ENCODE measurements around the gene CSRNP3. TPM values are rescaled to one million over a fixed set of nuclear protein-coding genes. Genes with fewer than 3 reads are reported as not detected.

CSRNP3 gene
- polyA plus RNA-seq, 1 donor (not counting 4 experiments of a cell fraction or from before 2014, with no cell fraction given) = 0.87 TPM

DNA sequence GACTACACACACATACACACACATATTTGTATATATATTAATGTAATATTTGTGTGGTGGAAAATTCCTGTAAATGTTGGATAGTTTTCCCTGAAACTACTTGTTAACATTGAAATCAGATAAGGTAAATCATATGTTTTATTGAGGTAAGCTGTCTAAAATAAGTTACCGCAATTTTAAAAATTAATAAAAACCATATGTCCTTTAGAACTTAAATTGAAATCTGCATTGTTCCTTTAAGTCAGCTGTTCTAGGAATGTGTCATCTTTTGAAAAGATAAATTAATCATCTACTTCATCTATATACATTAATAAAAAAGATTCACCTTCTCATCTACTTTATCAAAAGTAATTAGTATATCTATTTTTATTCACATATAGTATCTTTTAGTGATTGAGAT, 102.0 kb downstream of the CSRNP3 start:
- Histone ChIP-seq H3K9ac (ENCODE audit: control insufficient read depth, extremely low read depth, insufficient read depth, low read length) (no peak overlapping the region), H3K79me2 (ENCODE audit: control insufficient read depth, insufficient read depth, low read length) (no peaks in the 10 kb centered on the region), H3K4me3 (ENCODE audit: control insufficient read depth in 2 of 3, extremely low read depth in 1 of 3, insufficient read depth in 2 of 3, low read depth in 1 of 3, low read length in 3 of 3) (no peak overlapping the region), H2AFZ (ENCODE audit: control insufficient read depth, low read length) (no peak overlapping the region), H3K36me3 (ENCODE audit: control insufficient read depth in 2 of 2, extremely low read depth in 1 of 2, insufficient read depth in 2 of 2, low read length in 2 of 2) (no peaks in the 10 kb centered on the region), H4K20me1 (ENCODE audit: control insufficient read depth, extremely low read depth, insufficient read depth, low read length) (no peaks in the 10 kb centered on the region), H3K9me3 (ENCODE audit: control insufficient read depth, low read depth, low read length) (no peaks in the 10 kb centered on the region), H3K27me3 (ENCODE audit: control insufficient read depth, extremely low read depth, insufficient read depth, low read length) (no peaks in the 10 kb centered on the region), H3K9me1 (ENCODE audit: control insufficient read depth, extremely low read depth, insufficient read depth, low read length) (no peaks in the 10 kb centered on the region), H3K4me1 (ENCODE audit: control insufficient read depth, extremely low read depth, insufficient read depth, low read length) (no peaks in the 10 kb centered on the region), H3K4me2 (ENCODE audit: control insufficient read depth, extremely low read depth, insufficient read depth, low read depth, low read length) (no peak overlapping the region), H3K27ac (ENCODE audit: control insufficient read depth, insufficient read depth, low read length) (no peak overlapping the region)
- TF ChIP-seq, protein P1, sequence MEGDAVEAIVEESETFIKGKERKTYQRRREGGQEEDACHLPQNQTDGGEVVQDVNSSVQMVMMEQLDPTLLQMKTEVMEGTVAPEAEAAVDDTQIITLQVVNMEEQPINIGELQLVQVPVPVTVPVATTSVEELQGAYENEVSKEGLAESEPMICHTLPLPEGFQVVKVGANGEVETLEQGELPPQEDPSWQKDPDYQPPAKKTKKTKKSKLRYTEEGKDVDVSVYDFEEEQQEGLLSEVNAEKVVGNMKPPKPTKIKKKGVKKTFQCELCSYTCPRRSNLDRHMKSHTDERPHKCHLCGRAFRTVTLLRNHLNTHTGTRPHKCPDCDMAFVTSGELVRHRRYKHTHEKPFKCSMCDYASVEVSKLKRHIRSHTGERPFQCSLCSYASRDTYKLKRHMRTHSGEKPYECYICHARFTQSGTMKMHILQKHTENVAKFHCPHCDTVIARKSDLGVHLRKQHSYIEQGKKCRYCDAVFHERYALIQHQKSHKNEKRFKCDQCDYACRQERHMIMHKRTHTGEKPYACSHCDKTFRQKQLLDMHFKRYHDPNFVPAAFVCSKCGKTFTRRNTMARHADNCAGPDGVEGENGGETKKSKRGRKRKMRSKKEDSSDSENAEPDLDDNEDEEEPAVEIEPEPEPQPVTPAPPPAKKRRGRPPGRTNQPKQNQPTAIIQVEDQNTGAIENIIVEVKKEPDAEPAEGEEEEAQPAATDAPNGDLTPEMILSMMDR (optimal IDR thresholded peaks at IDR 0.05 in 1 of 3, IDR thresholded peaks at IDR 0.05 in 1 of 3, conservative IDR thresholded peaks at IDR 0.05 in 1 of 3; ENCODE audit: extremely low read depth in 1 of 3, insufficient read depth in 2 of 3, low read length in 3 of 3) = no peak
- no peak for TF ChIP-seq EZH2 (IDR thresholded peaks at IDR 0.05; ENCODE audit: low read length)
- DNase-seq (ENCODE audit: low read depth, low spot score) (no peak), FAIRE-seq (no peak)
- dilution Hi-C loops (cut with MboI; ENCODE audit: extremely low pct_ligation_motif_present, low sequenced_read_pairs) = no loop called here

DNA sequence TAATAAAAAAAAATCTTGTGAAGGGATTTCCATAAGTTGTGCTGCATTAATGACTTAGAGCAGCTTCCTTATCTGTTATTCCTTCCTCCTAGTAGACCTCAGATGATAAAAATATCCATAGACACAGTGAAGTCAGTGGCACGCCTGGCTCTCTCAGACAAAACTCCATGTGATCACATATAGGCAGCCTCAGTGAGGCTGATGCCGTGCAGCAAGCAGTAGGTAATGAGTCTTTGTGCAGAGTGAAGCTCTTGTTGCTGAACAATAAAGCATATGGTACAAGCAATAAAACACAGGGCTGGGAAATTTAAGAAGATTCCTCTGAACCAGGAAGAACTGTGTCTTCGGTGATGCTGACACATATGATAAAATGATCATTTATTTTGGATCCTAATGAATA, 102.7 kb downstream of the CSRNP3 start:
- Histone ChIP-seq H3K27me3 (ENCODE audit: control insufficient read depth, extremely low read depth, insufficient read depth, low read length) (no peaks in the 10 kb centered on the region), H3K36me3 (ENCODE audit: control insufficient read depth in 2 of 2, extremely low read depth in 1 of 2, insufficient read depth in 2 of 2, low read length in 2 of 2) (no peaks in the 10 kb centered on the region), H3K79me2 (ENCODE audit: control insufficient read depth, insufficient read depth, low read length) (no peaks in the 10 kb centered on the region), H3K9ac (ENCODE audit: control insufficient read depth, extremely low read depth, insufficient read depth, low read length) (no peak overlapping the region), H3K9me1 (ENCODE audit: control insufficient read depth, extremely low read depth, insufficient read depth, low read length) (no peaks in the 10 kb centered on the region), H3K9me3 (ENCODE audit: control insufficient read depth, low read depth, low read length) (no peaks in the 10 kb centered on the region), H3K4me2 (ENCODE audit: control insufficient read depth, extremely low read depth, insufficient read depth, low read depth, low read length) (no peak overlapping the region), H3K27ac (ENCODE audit: control insufficient read depth, insufficient read depth, low read length) (no peak overlapping the region), H3K4me3 (ENCODE audit: control insufficient read depth in 2 of 3, extremely low read depth in 1 of 3, insufficient read depth in 2 of 3, low read depth in 1 of 3, low read length in 3 of 3) (no peak overlapping the region), H2AFZ (ENCODE audit: control insufficient read depth, low read length) (no peak overlapping the region), H4K20me1 (ENCODE audit: control insufficient read depth, extremely low read depth, insufficient read depth, low read length) (no peaks in the 10 kb centered on the region), H3K4me1 (ENCODE audit: control insufficient read depth, extremely low read depth, insufficient read depth, low read length) (no peaks in the 10 kb centered on the region)
- dilution Hi-C loops (cut with MboI; ENCODE audit: extremely low pct_ligation_motif_present, low sequenced_read_pairs) = no loop called here
- TF ChIP-seq, protein P1 (optimal IDR thresholded peaks at IDR 0.05 in 1 of 3, IDR thresholded peaks at IDR 0.05 in 1 of 3, conservative IDR thresholded peaks at IDR 0.05 in 1 of 3; ENCODE audit: extremely low read depth in 1 of 3, insufficient read depth in 2 of 3, low read length in 3 of 3) = no peak
- TF ChIP-seq EZH2 (IDR thresholded peaks at IDR 0.05; ENCODE audit: low read length) = no peak
- DNase-seq (ENCODE audit: low read depth, low spot score) = no peak
- no peak for FAIRE-seq
